Measurements from ENCODE around the gene JAZF1.
A peak's percentile ranks its signal among the peaks of the same experiment; 100 is the strongest.
"Not testable (repeated sequence)": the region's sequence is repeated elsewhere in the genome, so short reads cannot be mapped to it uniquely, and the experiment has no call there.

Gene JAZF1

GRCh38 chr7:28032738-28033380, 147.7 kb downstream of the JAZF1 start:
- DNase-seq, result no peak

GRCh38 chr7:28029051-28029450, 151.5 kb downstream of the JAZF1 start:
- DNase-seq, result no peak

GRCh38 chr7:28028471-28028870, 152.1 kb downstream of the JAZF1 start:
- DNase-seq, result no peak

- DNase-seq, result no peak
Observed at GRCh38 chr7:28026237-28026636, 154.4 kb downstream of the JAZF1 start.

GRCh38 chr7:28024786-28025334, 155.7 kb downstream of the JAZF1 start:
- no peak for DNase-seq

- DNase-seq, result peak; percentile 67
Observed at GRCh38 chr7:28020302-28020940, 160.2 kb downstream of the JAZF1 start.

DNA sequence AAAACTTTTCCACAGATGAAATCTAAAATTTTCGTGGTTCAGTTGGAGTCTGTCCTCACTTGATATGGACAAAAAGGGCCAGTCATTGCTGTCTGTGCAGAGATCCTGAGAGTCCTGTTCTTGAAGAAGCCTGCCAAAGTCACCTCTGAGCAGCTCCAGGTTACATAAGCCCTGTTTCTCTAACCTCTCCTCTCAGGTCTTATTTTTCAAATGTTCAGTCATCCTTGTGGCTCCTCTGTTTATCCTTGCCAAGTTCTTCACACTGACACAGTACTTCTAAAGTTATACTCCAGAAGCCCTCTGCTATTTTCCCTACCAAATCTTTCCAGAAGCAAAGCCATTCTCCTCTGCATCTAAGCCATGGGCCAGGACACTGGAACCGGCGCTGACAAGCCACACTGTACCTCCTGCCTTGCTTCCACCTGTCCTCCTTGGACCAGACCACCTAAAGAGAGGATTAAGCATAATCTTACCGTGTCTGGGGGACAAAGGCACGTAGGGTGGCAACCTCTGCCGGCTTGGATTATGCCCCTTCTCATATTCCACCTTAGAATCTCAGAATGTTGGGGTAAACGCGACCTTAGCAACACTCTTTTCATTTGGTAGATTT, 161.6 kb downstream of the JAZF1 start:
- DNase-seq, result no peak

DNA sequence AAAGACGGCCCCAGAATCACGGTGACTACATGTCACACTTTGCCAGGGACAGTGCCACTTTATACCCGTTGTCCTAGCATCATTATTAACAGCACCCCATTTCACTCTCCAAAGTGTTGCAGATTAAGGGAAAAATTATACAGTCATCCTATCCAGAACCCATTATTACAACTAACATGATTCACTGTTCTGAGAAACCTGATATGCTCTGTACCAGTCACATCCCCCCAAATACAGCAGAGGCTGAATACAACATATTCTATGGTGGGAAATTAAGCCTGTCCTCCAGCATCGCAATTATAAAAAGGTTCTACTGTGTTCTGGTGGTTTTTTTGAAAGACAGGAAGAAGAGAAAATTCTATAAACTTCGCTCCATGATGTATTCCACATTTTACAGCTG, 162.1 kb downstream of the JAZF1 start:
- no peak for DNase-seq

DNA sequence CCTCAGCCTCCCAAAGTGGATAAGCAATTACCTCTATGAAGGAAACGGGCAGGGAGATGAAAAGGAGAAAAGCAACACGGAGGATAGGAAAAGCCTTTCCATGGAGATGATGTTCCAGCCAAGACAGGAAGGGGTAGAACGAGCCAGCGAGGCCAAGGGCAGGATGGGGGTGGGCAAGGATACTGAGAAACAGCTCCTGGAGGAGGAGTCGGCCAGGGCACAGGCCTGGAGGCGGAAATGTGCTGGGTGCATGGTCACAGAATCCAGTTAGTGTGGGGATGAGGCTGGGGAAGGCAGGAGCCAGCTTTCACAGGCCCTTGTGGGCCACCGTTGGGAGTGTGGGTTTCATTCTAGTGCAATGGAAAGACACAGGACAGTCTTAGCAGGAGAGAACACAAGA, 162.6 kb downstream of the JAZF1 start:
- DNase-seq, result no peak

DNA sequence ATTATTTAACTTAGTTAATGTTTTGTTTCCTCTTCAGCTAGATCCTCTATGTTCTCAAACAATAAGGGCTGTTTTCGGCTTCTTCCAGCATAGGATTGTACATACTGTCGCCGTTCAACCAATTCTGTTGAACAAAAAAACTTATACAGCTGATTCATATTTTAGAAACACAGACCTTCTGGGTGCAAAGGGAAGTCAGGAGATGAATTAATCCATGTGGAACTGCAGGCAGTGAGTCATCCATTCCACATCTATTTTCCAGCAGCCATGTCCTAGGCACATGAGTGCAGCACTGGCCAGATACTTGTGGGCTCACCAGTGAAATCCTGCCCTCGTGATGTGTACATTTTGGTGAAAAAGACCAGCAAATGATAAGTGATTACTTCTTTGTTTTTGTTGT, 163.2 kb downstream of the JAZF1 start:
- DNase-seq, result no peak

- no peak for DNase-seq
Observed at GRCh38 chr7:28016297-28016696, 164.3 kb downstream of the JAZF1 start.

GRCh38 chr7:28015169-28015568, 165.4 kb downstream of the JAZF1 start:
- no peak for DNase-seq

DNA sequence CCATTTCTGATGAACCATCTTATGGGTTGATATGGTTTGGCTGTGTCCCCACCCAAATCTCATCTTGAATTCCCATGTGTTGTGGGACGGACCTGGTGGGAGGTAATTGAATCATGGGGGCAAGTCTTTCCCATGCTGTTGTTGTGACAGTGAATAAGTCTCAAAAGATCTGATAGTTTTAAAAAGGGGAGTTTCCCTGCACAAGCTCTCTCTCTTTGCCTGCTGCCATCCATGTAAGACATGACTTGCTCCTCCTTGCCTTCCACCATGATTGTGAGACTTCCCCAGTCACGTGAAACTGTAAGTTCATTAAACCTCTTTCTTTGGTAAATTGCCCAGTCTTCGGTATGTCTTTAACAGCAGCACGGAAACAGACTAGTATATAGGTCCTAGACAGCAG, 166.3 kb downstream of the JAZF1 start:
- not testable (repeated sequence) for DNase-seq

- DNase-seq, result no peak
Observed at GRCh38 chr7:28013441-28013840, 167.2 kb downstream of the JAZF1 start.

DNA sequence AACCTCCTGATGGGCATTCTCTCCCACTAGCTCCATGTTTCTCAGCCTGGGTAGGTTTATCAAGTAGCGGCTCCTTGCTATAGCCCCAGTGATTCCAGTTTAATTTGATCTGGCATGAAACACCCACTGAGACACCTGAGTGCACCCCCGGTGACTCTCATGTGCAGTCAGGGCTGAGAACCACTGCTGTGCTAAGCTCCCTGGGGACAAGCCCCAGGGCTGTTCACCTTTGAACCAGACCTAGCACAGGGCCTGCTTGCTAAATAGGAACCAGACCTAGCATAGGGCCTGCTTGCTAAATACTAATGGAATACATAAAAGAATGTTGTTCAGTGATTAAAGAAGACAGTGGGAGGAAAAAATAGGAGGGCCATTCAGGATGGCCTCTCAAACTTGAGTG, 167.6 kb downstream of the JAZF1 start:
- no peak for DNase-seq

- no peak for DNase-seq
Observed at GRCh38 chr7:28008911-28009310, 171.7 kb downstream of the JAZF1 start.

DNA sequence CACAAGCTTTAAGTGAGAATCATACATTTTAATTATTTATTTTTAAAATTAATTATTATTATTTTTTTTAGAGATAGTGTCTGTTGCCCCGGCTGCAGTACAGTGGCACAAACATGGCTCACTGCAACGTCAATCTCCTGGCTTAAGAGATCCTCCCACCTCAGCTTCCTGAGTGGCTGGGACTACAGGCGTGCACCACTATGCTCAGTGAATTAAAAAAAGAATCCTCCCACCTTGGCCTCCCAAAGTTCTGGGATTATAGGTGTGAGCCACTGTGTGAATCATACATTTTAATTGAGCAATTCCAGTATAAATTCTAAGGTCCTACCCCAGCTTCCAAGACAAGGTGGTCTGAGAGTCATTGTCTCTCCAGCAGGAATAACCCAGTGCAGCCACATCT, 172.4 kb downstream of the JAZF1 start:
- DNase-seq, result no peak

GRCh38 chr7:28006491-28006890, 174.1 kb downstream of the JAZF1 start:
- no peak for DNase-seq

- DNase-seq, result no peak
Observed at GRCh38 chr7:28005847-28006231, 174.8 kb downstream of the JAZF1 start.

DNA sequence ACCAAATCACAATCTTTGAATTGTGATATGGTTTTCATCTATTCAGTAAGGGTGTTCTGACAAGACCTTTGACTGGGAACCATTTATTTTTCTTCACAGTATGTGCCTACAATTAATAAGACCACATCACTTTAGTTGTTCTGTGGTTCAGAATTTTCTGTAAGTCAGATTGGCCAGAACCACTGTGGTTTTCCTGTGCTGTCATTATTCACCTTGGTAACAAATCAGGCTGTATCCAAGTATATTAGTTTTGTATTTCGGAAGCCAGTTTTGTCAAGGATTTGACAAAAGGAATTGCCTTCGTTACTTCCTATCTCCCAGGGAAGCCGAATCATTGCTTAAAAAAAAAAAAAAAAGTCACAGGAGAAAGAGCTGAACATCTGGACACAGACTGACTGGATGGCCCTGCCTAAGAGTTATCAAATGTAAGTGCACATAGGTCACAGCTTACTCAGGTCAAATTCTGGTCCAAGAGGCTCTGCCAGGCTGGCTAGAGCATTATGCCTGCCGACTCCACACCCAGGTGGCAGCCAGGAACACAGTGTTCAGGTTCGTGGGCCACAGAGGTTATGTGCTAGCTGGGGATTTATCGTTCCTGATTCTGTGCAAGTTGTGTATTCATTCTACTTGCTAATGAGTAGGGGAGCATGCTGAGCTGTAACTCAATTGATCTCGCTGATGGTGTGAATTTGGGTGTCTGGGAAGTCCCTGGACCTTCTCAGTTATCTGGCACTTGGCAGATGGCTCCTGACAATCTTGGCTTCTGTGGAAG, 175.3 kb downstream of the JAZF1 start:
- DNase-seq, result no peak

GRCh38 chr7:28003408-28003807, 177.2 kb downstream of the JAZF1 start:
- DNase-seq, result no peak

- no peak for DNase-seq
Observed at GRCh38 chr7:28002638-28003037, 178.0 kb downstream of the JAZF1 start.

DNA sequence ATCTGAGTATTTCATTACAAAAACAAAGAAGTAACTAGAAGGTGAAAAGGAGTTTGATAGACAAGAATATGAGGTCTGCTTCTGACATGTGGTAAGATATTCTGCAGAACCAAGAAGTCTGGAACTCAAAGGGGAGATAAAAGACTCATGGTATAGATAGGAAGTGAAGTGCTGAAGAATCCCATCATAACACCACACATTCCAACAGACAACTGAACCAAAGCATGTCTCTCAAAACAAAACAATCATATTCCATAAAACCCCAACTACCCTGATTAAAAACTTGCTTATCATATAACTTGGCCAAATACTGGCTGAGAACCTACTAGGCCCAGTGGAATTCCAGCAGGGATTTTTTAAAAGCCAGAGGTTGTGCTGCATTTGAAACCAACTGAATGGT, 178.7 kb downstream of the JAZF1 start:
- no peak for DNase-seq

GRCh38 chr7:27999829-28000228, 180.8 kb downstream of the JAZF1 start:
- DNase-seq, result no peak

All from NCI-H146 (cell line).